NCI-H146 treated with DMSO at 0.1 percent for 48 hours (cell line): Measurements from ENCODE around the gene MCUR1.

Source experiments
- DNase-seq: peaks from one replicate; lab custom pipeline; 2025; ENCODE audit not compliant: unreplicated experiment; lab: John Stamatoyannopoulos, UW

The MCUR1 gene

GRCh38 chr6:13741365-13741764 is 73.0 kb downstream of the MCUR1 start:
- DNase-seq = no peak
